Pons (tissue), 1 donor: Measurements from ENCODE around the gene CSF1.
"Not testable (repeated sequence)": the region's sequence is repeated elsewhere in the genome, so short reads cannot be mapped to it uniquely, and the experiment has no call there.

Source experiments
- DNase-seq: peaks from one replicate; pipeline ENCODE4 v3.0.0-alpha.2; 2016; ENCODE audit warnings: low spot score

Gene CSF1

DNA sequence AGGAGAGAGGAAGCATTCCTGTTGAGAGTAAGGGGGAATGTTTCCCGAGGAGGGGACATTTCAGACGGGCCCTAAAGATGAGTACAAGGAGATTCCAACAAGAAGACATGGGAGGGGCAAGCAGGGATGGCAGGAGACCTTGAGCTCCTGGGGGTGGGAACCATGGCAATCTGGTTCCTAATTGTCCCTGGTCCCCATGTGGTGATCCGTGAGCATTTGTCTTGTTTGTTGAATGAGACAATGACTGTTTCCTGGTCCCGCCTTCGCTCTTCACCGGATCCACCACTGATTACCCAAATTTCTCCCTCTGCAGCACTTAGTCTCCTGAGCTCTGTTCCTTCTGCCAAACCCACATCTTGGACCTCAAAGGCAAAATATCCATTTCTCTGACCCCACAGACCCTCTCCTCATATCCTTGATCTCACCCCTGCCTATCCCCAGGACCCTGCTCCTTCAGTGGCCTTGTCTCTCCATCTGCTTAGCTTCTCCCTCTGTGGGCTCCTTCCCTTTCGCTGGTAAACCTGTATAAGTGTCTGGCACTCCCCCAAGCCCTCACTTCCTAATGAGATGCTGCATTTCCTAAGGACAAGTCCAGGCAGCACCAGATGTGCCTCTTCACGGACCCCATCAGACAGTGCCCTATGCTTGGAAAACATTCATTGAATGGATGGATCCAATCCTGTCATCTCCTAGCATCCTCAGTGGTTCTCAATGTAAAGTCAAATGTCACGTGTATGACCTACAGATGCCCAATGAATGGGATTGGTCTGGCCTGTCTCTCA is 8.3 kb upstream of the CSF1 start:
- DNase-seq: no peak

DNA sequence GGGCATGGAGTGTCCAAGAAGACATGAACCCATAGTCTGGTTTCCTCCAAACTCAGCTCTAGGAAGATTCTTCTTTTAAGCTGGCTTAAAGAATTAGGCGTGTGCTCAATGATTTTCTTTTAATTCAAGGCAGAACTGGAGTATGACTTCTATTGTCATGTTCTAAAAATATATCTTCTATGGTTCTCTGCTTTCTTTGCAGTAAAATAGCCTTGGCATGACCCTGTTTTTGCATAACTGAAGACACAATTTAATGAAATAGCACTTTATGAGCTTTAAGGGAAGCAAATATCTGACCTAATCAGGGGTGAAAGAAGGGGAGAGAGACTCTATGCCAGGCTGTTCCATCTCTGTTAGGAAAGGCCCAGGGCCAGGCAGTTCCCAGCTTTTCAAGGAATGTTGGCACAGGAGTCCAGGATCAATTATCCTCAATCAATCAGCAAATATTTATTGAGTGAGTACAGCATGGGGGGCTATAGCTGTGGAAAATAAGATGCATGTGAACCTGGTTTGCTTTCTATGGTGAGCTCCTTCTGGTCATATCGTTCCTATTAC is 7.2 kb upstream of the CSF1 start:
- DNase-seq: no peak

DNA sequence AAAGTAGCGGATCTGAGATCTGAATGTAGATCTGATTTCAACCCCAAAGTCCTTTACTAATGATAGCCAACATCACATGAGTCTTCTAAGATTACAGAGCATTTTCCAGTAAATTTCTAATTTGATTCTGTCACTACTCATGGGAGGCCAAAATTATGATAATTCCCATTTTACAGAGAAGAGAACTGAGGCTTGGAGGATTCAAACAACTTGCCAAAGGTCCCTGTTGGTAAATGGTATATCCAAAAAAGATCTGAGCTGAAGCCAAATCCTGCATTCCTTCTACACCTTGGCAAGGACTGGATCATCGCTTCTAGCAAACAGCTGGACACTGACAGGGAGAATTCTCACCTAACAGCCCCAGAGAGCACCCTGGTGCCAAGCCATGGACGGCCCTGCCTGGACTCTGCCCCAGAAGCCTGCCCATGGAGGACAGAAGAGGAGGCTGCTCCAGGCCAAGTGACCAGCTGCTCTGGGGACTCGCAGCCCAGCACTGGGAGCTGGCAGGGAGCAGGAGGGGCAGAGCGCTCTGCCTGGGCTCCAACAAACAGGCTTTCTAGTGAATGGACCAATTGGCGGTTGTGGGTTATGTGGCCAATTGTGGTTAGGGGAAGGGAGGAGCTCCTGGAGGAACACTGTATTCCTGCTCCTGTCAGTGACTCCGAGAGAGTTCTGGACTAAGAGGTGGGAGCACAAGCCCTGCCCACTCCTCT is 6.4 kb upstream of the CSF1 start:
- peak; percentile 98 for DNase-seq

DNA sequence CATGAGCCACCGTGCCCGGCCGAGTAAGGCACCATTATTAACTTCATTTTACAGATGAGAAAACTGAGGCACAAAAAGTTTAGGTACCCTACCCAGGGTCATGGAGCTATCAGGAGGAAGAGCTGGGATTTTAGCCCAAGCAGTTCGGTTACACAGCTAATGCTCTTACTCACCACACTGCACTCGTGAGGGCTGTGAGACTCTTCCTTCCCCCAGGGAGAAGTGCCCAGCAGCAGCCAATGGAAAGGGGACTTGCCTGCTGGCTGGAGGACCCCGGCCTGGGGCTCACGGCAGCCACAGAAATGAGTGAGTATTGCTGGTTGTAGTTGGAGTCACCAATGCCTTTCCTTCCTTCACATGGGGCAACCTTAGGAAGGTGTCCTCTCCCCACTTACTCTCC is 5.2 kb upstream of the CSF1 start:
- DNase-seq: no peak

DNA sequence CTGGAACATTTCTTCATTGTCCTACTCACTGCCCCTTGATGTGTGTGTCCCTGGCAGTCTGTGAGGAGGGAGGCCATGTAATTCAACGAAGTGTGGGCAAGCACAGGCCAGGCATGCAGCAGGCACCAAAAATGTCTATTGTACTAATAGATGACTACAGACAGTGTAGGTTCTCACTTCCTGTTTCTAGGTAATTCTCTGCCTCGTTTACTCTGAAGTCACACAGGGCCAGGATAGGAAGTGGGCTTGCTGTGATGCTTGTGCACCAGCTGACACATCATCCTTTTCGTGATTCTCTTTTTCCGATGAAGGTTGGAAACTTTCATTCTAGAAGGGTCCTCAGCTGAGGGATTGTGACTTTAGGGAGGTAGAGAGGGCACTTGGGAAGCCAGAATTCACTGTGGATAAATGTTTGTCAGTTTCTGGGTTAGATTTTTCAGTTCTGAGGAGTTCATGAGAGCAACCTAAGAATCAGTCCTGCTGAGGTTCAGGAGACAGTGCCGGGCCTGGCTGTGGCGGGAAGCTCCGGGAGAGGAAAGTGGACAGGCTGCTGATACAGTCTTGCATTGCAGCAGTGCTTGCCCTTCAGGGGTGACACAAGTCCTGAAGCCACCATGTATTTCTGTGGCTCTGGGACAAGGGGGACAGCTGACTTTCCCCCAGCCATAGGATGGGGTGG is 4.3 kb upstream of the CSF1 start:
- DNase-seq: peak; percentile 39

DNA sequence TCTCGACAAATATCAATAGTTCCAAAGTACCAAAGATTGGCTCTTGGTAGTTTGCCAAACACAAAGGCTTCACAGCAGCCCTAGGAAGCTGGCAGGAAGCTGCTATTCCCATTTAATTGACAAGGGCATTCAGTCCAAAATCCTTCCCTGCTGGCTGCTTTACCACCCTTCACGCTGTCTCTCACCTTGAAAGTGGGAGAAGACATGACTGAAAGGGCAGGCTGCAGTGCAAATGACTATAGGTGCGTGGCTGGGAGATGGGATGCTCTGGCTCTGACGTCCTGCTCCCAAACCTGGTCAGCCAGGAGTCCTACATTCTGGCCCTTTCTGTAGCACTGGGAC is 3.8 kb upstream of the CSF1 start:
- DNase-seq: no peak

DNA sequence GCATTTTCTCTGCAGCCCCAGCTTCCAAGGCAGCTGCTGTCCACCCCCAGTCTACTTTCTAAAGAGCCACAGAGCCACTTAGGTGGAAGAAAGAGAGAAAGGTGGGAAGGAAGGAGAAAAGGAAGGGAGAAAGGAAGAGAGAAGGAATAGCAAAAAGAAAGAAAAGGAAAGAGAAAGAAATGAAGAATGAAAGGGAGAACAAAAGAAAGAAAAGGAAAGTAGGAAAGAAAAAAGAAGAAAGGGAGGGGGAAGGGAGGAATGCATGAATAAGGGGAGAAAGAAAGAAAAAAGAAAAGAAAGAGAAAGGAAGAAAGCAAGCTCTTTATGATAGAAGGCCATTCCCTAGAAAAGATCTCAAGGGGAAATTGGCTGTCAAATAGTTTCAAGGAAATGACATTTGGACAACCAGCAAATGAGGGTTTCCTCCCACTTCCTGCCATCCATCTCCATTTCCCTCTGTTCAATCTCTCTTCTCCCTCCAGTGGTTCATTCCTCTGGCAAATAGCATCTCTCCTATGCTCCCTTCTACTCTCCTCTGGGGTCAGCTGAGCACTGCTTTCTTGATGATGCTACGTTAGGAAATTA is 3.4 kb upstream of the CSF1 start:
- no peak for DNase-seq

DNA sequence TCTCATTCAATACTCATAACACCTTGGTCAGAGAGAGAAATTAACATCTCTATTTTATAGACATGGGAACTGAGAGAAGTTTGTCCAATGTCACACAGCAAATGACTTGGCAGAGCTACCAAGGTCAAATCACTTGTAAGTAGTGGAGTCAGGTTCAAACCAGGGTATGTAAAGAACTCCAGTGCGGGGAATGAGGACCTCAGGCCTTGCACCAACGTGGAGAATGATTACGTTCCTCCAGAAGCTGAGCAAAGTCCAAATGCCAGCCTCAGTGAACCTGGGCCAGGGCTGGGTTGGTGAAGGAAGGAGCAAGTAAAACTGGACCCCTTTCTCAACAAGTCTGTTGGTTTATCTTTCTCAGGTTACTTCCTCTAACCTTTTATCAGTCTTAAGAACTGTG is 1.8 kb upstream of the CSF1 start:
- no peak for DNase-seq

DNA sequence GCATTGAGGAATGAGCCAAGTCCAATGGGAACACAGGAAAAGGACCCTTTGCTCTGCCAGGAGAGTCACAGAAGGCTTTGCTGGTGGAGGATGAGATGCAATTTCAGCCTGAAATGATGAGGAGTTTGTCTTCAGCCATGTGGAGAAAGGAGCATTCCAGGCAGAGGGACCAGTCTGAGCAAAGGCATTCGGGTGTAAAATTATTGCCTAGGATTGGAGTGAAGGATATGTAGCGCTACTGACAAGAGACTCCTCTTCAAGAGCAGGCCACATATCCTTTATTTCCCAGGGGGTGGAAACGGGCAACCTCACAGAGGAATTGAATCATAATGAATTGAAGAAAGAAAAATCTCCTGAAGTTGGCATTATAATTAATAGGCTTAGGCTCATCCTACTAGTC is 1.1 kb upstream of the CSF1 start:
- DNase-seq: no peak

DNA sequence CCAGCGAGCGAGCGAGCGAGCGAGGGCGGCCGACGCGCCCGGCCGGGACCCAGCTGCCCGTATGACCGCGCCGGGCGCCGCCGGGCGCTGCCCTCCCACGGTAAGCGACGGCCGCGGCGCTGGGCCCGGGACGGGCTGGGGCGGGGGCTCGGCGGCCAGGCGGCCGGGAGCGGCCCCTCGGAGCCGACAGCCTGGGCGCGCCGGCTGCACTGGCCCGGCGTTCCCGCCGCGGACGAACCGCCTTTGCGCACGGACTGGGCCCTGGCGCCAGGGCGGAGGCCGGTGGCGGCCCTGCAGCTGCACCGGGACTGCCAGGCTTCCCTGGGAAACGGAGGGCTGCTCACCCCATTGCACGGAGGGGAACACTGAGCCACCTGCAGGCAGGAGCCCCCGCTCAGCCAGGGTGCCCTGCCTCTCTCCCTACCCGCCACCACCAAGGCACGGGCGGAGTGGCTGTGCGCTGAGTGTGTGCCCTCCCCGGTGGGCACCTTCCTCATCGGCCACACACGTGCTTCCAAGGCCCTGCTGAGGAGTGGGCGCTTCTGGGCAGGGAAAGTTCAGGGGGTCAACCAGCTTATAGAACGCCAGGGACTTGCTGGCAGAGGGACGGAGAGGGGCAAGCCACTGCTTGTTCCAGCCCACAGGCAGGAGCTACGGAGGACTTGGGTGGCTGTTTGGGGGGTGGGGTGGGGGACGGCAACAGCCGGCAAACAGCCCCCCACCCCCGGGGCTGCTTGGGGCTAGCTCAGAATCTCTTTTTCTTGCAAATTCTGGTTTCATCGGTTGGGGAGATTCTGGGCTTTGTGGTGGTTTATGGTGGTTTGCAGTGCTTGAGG is 532 bp downstream of the CSF1 start:
- DNase-seq: no peak

DNA sequence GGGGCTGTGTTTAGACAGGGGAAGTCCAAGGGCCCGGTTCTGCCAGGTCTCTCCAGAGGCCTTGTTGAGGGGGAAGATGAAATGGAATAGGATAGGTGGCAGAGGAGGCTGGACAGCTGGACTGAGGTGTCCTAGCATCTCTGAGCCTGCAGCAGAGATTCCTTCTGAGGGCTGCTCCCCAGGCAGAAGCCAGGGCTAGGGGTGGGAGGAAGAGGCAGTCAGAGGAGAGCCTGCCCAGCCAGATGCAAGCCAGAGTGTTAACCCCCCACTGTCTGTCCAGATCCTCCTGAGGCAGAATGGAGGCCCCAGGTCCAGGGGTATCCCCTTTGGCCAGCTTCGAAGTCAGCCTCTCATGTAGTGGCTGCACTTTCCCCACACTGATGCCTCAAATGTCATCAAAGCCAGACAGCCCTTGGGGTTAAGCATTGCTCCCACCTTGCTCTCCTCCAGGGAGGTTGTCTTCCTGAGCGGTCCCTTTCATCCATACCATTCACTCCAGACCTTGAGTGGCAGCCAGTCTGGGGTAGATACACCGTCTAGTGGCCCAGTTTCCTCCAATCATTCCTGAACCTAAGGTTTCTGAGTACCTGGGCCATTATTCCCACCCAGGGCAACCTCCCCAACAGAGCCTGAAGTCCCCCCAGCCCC is 1.7 kb downstream of the CSF1 start:
- DNase-seq: no peak

DNA sequence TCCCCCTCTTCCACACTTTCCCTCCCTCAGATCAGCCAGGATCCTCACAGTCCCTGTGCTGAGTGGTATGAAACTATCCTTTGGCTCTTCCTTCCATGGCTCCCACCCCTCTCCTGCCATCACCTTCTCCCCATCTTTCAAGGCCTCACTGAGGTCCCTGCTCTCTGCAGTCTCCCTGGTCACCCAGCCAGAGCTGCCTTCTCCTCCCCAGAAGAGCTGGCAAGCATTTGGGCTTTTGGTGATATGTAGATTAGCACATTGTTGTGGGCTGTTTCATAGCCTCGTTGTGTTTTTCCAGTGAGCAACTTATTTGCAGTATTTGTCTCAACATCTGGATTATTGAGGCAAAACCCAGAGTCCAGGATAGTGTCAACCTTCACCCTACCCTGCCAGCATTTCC is 2.2 kb downstream of the CSF1 start:
- no peak for DNase-seq

DNA sequence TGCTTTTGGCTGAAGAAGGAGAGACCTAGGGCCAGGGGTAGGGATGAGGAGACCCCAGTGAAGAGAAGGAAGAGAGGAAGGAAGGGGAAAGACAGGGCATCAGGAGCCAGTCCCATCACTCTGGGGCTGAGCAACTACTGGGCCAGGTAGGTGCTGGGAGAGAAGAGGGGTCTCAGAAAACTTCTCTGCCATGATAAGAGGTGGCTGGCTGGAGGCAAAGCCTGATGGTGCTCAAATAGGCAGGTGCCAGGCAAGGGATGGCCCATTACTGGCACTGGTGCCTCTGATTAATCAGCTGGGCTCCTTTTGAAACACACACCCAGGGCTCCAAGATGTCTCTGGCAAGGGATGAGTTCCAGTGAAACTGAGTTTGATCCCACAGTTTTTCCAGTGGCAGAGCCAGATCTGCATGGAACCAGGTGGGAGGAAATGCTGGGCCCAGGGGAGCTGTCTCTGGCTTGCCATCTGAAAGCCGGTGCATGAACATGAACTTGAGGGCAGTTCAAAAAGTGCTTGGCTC is 2.8 kb downstream of the CSF1 start:
- DNase-seq: no peak

DNA sequence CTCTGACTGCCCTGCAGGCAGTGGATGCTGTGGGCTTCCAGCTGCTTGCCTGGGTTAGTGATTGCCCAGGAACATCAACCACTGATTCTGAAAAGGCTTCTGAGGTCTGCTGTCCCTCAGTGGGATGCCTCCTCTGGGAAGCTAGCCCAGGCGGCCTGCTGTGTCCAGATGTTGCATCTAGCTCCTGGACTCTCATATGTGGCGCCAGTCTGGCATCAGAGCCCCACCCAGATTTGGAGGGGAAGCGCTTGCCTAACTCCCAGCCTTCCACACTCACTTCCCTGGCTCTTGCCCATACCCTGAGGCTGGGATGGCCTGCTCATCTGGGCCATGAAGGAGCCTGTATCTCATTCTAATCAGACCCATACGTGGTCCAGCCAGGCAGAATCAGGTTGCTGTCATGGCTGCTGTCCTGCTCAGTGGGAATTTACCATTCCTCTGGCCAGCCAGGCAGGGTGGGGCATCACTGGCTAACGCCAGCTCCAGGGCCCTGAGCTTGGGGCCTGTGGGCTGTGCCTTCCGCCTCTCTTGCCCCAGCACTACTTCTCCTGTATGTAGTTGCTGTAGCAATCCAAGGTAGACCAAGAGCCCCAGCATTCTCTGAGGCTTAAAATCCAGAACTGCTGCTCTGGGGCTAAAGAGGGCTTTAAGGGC is 4.1 kb downstream of the CSF1 start:
- DNase-seq: no peak

DNA sequence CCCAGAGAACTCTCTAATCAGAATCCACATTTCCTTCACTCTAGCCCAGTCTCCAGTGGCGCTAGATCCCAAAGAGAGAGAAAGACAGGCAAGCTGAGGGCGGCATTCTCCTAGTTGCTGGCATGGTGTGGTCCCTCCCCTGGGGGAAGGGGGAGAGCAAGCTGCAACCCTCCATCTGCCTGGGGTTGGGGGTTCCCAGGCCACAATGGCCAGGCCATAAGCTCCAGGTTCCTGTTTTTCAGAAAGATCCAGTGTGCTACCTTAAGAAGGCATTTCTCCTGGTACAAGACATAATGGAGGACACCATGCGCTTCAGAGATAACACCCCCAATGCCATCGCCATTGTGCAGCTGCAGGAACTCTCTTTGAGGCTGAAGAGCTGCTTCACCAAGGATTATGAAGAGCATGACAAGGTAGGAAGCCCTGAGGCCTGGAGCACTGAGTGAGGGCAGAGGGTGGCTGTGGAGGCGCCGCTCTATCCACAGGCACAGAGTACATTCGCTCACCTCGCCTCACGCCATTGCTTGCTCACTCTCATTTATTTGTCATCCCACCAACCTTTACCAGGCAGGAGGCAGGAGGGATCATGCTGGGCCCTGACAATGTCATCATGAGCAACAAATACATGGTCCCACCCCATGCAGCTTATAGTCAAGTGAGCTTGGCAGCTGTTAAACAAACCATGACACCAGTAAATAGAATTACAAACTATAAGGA is 6.6 kb downstream of the CSF1 start:
- DNase-seq: no peak

DNA sequence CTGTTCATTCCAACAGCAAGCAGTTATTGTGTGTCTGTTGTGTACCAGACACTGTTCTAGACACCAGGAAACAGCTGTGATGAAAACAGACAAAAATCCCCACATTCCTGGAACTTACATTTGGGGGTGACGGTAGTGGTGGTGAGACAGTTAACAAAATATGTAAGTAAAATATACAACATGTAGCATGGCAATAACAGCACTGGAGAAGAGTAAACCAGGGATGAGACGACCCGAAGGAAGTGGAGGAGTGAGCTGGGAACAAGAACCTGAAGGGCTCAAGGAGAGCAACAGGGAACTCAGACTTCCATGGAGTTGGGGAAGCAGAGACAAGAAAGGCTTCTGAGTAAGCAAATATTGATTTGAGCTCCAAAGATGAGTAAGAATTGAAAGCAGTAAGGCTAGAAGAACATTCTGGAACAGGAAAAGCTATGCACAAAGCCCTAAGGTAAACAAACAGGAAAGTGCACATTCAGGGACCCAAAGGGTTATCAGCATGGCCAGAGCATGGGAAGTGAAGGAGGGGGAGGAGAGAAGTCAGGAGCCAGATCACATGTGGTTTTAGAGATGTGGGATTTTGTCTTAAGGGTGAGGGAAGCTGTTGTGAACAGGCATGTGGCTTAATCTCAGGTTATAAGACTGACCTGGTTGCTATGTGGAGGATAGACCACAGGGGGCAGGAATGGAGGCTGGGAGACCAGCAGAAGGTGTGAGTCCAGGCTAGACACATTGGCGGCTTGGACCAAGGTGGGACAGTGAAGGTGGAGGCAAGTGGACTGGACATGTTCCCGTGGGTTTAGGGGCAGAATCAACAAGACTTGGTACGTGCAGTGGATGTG is 7.3 kb downstream of the CSF1 start:
- DNase-seq: no peak

DNA sequence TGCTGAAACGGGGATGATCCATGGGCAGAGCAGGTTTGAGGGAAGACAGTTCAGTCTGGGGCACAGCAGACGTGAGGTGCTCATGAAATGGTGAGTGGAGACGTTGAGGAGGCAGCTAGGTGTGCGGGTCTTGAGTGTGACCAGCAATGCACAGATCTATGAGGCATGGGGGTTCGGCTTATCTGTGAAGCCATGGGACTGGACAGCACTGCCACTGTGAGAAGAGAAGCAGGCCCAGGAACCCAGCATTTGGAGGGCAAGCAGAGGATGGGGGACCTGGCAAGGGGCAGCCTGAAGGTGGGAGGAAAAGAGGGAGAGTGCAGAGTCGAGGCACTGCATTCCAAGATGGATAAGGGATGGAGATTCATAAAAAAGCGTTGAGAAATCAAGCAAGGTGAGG is 8.0 kb downstream of the CSF1 start:
- no peak for DNase-seq

DNA sequence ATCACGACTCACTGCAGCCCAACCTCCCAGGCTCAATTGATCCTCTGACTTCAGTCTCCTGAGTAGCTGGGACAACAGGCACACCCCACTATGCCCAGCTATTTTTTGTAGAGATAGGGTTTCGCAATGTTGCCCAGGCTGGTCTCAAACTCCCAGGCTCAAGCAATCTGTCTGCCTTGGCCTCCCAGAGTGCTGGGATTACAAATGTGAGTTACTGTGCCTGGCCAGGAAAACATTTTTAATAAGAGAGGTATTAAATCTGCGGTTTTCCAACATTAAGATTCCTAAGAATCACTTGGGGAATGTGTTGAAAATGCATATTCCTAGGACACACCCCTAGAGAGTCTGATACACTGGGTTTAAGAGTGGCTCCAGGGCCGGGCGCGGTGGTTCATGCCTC is 8.7 kb downstream of the CSF1 start:
- DNase-seq: no peak

DNA sequence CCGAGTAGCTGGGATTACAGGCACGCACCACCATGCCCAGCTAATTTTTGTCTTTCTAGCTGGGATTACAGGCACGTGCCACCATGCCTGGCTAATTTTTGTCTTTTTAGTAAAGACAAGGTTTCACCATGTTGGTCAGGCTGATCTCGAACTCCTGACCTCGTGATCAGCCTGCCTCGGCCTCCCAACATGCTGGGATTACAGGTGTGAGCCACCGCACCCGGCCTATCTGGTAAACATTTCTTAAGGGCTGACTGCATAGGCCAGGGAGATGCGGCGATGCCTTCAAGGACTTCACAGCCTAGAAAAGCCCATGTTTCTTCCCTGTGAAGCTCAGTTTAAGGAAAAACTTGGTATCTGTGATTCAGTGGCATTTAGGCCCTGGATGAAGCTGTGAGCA is 9.7 kb downstream of the CSF1 start:
- DNase-seq: not testable (repeated sequence)
